Effector CD4-positive, alpha-beta T cell (primary cell): ENCODE measurements around the gene GAS6.

Experiments
- DNase-seq: peaks from one replicate; pipeline ENCODE4 v3.0.0-alpha.2; 2020

GAS6 gene

DNA sequence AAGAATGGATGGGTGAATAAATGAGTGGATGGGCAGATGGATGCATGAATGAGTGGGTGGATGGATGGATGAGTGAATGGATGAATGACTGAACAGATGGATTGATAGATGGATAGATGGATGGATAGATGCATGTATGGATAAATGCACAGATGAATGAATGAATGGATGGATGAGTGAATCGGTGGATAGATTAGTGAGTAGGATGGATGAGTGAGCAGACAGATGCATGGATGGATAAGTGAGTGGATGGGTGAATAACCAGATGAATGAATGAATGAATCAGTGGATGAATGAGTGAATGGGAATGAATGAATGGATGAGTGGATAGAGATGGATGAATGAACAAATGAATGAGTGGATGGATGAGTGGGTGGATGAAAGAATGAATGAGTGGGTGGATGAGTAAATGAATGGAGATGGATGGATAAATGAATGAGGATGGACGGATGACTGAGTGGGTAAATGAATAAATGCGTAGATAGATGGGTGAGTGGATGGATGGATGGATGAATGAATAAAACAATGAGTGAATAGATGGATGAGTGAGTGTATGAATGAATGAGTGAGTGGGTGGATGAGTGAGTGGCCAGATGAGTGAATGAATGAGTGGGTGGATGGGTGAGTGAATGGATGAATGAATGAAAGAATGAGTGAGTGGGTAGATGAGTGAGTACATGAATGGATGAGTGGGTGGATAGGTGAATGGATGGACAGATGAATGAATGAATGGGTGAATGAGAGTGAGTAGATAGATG is 13.0 kb downstream of the GAS6 start:
- no peak for DNase-seq

DNA sequence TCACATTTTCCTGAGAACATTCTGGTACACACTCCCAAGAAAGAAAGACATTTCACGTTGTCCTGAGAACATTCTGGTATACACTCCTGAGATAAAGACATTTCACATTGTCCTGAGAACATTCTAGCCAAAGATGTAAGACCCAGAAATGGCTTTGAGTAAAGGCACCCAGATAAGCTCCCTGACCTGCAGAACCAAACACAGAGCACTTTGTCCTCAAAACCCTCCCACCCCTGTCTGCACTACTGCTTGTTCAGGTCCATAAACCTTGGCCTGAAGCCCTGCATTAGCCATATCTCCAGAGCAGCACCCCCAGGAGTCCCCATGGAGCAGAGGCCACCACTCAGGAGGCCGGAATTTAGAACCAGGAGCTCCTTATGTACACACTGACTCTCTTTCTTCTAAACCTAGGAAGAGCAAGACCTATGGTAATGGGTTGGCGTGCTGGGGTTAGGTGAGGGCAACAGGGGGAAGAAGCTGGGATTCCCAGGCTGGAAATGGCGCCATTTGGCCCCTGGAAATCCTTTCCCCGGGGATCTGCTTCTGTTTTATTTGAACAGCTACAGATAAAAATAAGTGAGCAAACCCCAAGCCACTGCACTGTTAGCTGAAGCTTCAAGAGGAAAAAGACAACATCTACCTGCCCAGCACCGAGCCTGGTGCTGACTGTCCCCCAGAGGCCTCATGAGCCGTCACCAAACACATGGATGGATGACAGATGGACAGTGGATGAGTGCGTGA is 13.7 kb downstream of the GAS6 start:
- no peak for DNase-seq

DNA sequence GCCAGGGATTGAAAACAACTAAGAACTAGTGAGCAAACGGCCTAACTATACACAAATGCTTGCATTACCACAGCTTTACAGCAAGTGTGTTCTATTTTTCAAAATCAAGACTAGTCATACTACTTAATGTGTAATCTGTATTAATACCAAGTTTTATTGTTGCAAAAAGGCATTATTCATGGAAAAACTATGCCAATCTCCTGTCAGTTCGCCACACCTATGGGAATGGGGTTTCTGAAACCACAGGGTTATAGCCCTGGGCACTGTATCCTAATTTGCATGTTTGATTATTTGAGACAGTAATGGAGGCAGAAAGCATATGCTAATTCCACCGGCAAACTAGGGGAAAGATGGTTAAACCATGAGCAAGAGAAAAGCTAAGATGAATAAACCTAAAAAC is 14.3 kb downstream of the GAS6 start:
- DNase-seq = no peak

DNA sequence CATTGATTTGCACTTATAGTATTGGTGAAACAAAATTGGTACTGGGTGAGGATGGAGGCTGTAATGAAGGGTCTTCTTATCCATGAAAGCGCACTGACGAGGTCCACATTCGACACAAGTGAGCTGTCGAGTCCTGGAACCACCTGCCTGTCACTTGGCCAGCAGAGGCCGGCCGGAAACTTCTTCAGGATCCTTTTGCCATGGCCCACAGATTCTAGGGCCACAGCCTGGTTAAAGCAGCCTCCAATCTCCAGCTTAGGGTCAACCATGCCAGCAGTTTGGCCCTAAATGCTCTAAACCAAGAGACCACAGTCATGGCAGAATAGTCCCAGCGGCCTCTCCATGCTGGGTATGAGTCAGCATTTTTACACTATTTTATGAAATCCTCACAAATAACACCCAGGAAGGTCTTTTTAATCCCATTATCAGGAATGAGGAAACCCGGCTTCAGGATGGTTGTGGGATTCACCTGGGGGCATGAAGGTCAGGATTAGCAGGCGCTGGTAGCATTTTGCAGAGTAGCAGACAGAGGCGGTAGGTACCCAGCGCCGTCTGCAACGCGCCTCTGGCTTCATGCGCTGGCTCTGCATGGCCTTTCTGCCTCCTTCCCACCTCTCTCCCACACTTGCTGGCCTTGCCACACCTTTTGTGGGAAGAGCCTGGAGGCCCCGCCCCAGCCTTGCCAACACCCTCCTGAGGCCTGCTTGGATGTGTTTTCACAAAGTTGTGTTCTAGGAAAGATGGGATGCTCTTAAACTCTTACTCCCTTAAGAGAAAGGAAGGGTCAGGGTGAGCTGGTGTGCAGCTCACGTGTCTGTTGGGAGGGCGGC is 15.2 kb downstream of the GAS6 start:
- DNase-seq = no peak

DNA sequence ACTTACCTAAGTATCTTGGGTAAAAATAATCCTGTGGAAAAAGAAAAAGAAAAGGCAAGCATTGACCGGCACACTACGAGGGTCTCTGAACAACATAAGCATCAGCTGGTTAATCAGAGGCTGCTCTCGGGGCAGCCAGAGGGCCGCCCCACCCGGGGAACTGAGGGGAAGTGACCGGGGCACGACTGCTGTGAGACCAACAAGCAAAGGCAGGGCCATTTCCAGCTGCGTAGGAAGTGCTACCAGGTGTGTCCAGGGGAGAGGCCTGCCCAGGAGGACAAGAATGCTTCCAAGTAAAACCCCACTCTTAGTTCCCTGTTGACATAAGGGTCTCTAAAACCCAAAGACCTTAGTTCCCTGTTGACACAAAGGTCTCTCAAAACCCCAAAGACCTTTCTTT is 15.9 kb downstream of the GAS6 start:
- no peak for DNase-seq

DNA sequence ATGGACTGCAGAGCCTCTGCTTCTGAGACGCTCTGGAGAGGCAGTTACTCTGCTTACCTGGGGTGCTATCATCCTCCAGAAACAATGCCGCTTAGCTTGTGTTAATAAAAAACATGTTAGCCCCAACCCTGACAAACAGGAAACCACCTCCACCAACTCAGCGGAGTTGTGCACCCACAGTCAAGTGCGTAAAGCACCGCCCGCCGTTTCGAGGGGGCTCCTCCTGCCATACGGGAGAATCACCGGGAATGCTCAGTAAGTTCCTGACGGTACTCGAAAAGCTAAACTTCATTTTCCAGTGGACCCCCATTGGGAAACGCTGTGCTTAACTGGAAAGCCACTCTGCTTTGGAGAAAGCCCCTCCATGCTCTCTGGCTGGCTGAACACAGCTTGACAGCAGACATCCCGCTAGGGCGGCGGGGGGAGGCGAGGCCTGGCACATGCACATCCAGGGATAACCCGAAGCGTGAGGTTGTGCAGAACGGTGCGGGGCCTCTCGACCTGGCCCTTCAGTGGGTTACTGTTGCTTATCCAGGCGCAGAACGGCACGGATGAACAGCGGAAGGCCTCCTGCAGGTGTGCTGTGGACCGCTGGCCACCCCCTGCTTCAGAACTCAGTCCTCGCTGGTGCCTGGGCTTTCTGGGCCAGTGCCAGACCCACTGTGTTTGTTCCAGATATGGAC is 17.1 kb downstream of the GAS6 start:
- no peak for DNase-seq

DNA sequence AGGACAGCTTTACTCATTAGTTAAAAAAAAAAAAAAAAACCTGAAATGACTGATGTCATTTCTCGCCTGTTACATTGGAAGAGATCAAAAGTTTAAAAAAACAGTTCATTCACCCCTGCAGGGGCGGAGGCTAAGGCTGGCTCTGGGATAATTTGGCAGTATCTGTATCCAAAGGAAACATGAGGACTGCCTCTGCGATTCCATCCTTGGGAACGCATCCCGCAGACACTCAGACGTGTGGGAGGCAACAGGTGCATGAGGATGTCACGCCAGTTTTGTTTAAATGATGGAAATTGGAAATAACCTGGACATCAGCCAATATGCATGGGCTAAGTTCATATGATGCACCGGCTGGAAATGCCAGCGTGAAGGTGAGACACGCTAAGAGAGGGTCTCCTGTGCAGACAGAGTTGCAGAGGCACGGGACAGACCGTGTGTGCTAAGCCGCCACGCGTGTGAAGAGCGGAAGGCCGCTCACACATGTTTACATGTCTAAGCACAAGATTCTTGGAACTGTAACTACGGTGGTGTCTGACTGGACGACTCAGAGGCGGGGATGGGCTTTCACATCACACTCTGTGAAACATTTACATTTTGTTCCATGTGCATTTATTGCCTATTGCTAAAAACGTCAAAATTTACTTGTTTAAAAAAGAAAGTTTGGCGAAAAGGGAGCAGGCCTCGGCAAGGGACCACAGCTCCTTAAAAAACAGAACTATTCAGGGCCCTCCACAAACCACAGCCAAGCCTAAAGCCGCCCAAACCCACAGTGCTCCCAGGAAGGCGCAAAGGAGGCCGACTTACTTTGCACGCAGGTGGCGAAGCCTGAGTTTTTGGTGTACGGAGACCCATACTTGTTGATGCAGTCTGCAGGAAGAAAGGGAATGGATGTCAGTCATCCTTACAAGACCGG is 17.9 kb downstream of the GAS6 start:
- DNase-seq = no peak

DNA sequence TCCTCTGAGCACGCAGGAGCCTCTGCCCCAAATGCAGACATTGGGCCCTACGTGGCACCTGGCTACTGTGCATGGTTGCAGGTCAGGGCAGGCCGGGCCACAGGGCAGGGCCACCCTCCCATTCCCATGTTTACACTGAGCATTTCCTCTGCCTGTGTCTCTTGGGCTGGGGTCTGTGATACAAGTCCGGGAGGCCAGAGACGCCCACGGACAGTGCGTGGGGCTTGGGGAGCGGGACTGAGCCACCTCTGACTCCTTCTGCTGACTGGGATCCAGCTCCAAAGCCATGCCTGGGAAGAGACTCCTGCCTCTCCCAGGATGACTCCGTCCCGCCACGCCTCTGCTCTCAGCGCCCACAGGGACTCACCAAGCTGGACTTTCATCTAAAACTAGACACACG is 18.8 kb downstream of the GAS6 start:
- DNase-seq = no peak

DNA sequence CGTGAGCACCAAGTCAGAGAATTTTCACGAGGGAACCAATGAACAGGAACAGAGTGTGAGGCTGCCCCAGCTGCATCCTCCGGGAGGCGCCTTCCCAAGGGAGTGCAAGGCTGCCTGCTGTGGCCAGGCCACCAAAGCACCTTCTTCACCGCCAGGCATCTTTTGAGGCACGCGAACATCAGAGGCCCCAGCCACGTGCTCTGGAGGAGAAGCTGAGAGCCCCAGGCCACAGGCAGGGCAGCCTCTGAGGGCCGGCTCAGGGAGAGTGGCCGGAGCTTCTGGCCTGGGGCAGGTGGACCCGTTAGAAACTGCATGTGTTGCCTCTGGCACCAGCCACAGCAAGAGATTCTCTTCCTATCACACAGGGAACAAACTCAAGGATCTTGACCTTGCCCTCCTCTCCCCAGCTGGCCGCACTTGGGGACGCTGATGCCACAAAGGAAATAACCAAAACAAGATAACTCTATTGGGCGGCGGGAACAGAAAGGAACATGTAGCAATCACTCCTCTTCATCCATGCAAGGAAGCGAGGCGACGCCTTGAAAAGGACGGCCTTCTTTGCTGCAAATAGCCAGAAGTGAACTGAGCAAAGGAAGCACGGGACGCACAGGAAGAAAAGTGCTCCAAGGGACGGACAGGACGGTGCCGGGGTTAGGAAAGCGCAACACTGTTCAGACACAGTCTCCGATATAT is 19.9 kb downstream of the GAS6 start:
- no peak for DNase-seq

DNA sequence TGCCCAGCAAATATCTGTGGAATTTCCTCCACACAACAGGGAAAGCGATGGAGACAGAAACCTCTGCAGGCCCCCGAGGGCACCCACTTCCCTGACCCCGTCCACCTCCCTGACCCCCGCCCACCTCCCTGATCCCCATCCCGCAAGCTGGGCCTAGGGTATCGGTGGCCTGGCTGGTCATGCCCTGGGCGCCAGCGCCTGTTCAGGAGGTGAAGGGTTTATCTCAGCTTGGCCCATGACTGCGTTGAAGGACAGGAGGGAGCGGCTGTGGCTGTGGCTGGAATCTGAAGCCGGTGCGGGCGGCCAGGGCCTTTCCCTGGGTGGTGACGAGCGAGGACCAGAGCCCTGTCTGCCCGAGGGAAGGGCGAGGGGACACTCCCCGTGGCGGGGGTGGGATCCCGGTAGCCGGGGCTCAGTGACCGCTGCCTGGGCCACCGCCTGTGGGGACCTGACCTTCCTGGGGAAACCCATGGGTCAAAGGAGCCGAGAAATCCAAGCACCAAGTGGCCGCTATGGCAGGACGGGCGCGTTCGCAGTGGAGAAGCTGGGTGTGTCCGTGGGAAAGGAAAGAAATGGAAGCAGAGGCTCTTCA is 20.7 kb downstream of the GAS6 start:
- DNase-seq = no peak

DNA sequence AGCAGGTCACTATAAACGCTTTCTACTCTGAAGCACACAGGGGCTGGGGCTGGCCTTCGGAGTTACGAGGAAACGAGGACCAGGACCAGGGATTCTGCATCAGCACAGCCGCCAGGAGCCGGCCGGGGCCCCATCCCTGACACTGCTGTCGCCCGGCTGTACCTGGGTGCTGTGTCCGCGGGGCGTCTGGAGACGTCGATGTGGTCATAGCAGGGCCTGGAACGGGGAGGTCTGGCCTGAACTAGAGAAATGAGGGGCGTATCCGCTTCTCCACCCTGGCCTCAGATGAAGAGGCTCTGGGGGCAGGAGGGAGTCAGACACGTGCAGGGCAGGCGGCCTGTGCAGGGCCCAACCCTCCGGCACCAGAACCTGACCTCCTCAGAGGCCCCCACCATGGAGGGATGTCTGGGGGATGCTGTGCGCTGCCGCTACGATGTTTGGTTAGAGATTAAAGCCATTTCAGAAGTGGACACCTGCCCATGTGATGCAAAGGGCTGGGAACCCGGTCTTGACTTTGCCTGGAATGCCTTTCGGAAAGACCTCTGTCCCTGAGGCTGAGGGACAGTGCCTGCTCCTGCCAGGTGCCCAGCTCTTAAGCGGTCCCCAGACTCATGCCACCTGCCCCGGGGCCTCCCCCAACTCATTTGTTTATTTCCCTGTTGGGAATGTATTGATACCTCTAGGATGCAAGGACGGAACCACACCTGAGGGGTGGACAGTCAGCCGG is 21.4 kb downstream of the GAS6 start:
- no peak for DNase-seq

DNA sequence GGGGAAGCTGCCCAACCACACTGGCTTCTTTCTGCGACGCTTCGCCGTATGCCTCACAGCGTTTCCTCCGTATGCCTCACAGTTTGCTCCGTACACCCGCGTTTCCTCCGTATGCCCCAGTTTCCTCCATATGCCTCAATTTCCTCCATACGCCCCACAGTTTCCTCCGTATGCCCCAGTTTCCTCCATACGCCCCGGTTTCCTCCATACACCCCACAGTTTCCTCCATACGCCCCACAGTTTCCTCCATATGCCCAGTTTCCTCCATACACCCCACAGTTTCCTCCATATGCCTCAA is 22.6 kb downstream of the GAS6 start:
- DNase-seq = no peak

DNA sequence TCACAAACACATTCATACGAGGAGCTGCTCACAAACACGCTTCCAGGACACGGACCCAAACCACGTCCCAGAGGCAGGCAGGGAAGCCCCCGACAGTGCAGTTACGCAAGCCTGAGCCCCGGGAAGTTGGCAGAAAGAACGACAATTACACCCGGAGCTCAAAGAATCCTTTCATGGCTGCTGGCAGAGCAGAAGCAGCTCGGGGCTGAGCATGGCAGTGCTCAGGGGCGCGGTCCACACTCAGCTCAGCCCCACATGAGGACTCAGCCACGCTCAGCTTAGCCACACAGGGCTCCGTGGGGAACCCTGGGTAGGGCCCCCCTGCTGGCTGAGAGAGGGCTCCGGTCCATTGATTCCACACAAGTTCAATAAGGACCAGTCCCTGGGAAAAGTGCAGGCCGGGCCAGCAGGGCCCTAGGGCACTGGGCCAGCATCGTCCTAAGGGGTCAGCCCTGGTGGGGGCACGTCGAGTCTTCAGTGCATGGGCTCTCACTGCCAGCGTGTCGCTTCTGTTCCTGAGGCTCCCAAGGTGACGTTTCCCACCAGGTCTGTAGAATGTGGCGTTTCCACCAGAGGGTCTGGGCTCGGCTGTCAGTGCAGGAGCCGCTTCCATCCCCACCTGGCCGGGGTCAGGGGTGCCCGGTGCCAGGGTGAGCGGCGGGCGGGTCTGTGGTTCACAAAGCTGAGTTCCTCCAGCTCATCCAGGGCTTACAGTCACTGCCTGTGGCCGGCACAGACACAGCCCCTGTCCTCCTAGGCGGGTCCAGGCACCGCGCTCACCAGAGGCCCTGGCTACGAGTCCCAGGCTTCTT is 23.1 kb downstream of the GAS6 start:
- DNase-seq = no peak

DNA sequence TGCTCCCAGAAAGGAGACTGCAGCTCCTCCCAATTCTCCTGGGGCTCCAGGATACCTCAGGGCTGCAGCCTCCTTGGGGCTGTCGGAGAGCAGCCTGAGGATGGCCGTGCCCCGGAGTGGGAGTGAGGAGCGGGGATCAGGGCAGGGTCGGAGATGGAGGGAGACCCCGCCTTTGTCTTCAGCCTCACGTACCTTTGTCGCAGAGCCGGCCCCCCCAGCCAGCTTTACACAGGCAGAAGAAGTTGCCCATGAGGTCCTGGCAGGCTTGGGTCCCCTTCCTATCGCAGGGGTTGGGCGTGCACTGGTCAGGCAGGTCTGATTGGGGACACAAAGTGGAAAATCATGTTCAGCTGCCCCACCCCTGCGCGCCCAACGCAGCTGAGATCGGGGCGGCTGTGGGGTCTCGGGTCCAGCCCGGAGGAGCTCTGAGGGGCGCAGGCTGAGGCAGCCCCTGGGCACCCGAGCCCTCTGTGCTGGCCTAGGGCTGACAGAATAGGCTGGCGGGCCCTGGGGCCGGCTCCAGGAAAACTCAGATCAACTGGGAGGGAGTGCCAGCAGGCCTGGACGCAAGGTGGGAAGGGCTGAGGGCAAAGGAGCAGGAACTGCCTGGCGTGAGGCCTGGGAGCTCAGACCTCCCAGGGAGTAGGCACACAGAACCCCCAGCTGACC is 24.2 kb downstream of the GAS6 start:
- DNase-seq = no peak

DNA sequence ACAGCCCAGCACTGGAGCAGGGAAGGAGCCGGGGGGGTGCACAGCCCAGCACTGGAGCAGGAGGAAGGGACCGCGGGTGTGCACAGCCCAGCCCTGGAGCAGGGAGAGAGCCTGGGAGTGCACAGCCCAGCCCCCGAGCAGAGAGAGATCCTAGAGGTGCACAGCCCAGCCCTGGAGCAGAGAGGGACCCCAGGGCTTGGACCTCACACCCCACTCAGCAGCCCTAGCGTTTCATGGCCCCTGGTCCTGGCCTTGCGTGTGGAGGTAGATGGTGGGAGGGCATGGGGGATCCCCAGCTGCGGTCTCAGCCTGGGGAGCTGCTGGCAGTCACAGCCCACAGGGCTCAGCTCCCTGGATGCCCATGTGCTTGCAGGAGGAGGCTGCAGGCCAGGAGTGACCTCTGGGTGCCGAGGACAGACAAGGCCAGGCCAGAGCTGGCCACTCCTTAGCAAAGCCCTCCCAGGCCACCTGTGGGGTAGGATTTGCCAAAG is 25.1 kb downstream of the GAS6 start:
- no peak for DNase-seq

DNA sequence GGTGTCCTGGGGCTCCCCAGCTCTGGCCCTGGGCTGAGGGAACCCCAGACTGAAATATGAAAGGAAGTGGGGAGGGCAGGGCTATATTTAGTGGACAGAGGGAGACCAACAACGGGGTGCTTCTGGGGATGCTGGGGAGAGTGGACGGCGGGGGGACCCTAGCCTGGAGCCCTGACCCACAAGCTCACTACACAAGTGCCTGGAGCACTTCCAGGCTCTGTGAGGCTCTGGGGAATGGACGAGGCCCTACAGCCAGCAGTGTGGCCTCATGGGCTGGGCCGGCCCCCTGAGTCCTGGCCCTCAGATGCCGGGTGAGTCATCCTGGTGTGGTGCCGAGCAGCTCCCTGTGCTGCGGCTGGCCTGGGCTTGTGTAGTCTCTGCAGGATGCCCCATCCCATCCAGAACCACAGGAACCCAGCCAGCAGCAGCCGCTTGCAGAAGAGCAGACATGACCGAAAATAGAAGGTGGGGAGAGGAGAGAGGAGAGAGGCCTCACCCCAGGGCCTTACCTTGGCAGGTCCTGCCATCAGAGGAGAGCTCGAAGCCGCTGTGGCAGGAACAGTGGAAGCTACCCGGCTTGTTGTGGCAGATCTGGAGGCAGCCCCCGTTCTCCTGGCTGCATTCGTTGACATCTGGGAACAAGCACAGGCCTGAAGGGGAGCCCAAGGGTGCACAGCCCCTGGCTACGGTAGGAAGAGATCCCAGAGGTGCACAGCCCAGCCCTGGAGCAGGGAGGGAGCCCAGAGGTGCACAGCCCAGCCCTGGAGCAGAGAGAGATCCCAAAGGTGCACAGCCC is 26.1 kb downstream of the GAS6 start:
- no peak for DNase-seq

DNA sequence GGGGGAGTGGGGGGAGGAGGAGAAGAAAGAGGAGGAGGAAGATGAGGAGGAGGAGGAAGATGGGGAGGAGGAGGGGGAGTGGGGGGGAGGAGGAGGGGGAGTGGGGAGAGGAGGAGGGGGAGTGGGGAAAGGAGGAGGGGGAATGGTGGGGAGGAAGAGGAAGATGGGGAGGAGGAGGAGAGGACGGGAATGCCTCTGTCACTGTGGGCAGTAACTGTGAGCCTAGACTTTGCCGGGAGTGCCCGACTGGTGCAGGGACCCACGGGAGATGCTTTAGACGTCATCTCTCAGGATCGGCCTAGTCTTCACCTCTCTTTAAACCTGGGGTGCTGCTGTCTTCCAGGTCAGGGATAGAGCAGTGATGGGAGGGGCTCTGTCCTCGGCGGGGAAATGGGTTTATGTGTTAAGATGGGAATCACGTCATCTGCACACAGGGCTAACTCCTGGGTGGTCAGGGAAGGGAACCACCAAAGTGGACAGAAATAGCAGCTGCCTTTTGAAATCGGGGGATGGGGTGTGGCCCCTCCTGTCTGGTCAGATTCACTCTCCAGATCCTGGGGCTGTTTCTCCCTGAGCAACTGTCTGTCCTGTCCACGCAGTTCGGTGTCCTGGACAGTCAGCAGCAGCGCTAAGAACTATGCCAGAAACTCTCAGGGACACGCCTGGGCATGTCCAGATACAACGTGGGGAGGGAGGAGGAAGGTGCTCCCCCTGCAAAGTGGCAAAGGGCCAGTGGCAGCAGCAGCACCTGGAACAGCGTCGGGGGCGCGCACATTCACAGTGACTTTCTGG is 26.9 kb downstream of the GAS6 start:
- no peak for DNase-seq
